ENCODE results near the gene DIMT1. TPM values are rescaled to one million over a fixed set of nuclear protein-coding genes. Genes with fewer than 3 reads are reported as not detected.

Gene DIMT1
- polyA plus RNA-seq, 1 donor (not counting 4 experiments of a cell fraction or from before 2014, with no cell fraction given): 49.9 TPM

- H3K9me1 ChIP-seq (ENCODE audit: control insufficient read depth, extremely low read depth, insufficient read depth, low read length): no peaks in the 10 kb centered on the region
- peaks cover 7 to 16% of the 10 kb centered on the region in 2 experiments for H3K36me3 ChIP-seq (ENCODE audit: control insufficient read depth in 2 of 2, extremely low read depth in 1 of 2, insufficient read depth in 2 of 2, low read length in 2 of 2)
- no peaks in the 10 kb centered on the region for H3K27me3 ChIP-seq (ENCODE audit: control insufficient read depth, extremely low read depth, insufficient read depth, low read length)
- H4K20me1 ChIP-seq (ENCODE audit: control insufficient read depth, extremely low read depth, insufficient read depth, low read length): peaks cover 2% of the 10 kb centered on the region
- FAIRE-seq: no peak
- TF ChIP-seq EZH2 (IDR thresholded peaks at IDR 0.05; ENCODE audit: low read length) (no peak), CTCF (optimal IDR thresholded peaks at IDR 0.05 in 1 of 3, IDR thresholded peaks at IDR 0.05 in 1 of 3, conservative IDR thresholded peaks at IDR 0.05 in 1 of 3; ENCODE audit: extremely low read depth in 1 of 3, insufficient read depth in 2 of 3, low read length in 3 of 3) (no peak)
- dilution Hi-C loops (cut with MboI; ENCODE audit: extremely low pct_ligation_motif_present, low sequenced_read_pairs): no loop called here
- no peak overlapping the region for H2AFZ ChIP-seq (ENCODE audit: control insufficient read depth, low read length)
- peaks cover 19% of the 10 kb centered on the region for H3K4me1 ChIP-seq (ENCODE audit: control insufficient read depth, extremely low read depth, insufficient read depth, low read length)
- H3K4me2 ChIP-seq (ENCODE audit: control insufficient read depth, extremely low read depth, insufficient read depth, low read depth, low read length): no peak overlapping the region
- no peak overlapping the region for H3K9ac ChIP-seq (ENCODE audit: control insufficient read depth, extremely low read depth, insufficient read depth, low read length)
- no peaks in the 10 kb centered on the region for H3K79me2 ChIP-seq (ENCODE audit: control insufficient read depth, insufficient read depth, low read length)
- DNase-seq (ENCODE audit: low read depth, low spot score): no peak
- no peaks in the 10 kb centered on the region for H3K9me3 ChIP-seq (ENCODE audit: control insufficient read depth, low read depth, low read length)
- no peak overlapping the region for H3K27ac ChIP-seq (ENCODE audit: control insufficient read depth, insufficient read depth, low read length)
- no peak overlapping the region for H3K4me3 ChIP-seq (ENCODE audit: control insufficient read depth in 2 of 3, extremely low read depth in 1 of 3, insufficient read depth in 2 of 3, low read depth in 1 of 3, low read length in 3 of 3)
Measured at GRCh38 chr5:62386824-62387223, 16.9 kb downstream of the DIMT1 start.

DNA sequence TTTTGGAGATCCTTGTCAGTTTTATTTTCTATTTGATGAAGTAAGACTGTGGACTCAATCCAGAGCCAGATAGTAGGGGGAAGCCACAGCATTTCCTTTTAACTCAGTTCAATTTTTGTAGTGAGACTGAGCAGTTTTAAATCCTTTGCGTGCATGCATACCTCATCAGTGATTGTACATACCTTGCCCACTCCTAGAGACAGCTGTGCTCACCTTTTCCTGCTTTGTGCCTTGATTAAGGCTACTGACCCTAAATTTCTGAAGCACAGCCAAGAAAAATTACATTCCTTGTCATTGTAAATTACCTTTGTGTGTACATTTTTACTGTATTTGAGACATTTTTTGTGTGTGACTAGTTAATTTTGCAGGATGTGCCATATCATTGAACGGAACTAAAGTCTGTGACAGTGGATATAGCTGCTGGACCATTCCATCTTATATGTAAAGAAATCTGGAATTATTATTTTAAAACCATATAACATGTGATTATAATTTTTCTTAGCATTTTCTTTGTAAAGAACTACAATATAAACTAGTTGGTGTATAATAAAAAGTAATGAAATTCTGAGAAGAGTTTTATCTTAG lies 17.8 kb downstream of the DIMT1 start:
- no peaks in the 10 kb centered on the region for H3K9me1 ChIP-seq (ENCODE audit: control insufficient read depth, extremely low read depth, insufficient read depth, low read length)
- H3K4me3 ChIP-seq (ENCODE audit: control insufficient read depth in 2 of 3, extremely low read depth in 1 of 3, insufficient read depth in 2 of 3, low read depth in 1 of 3, low read length in 3 of 3): no peak overlapping the region
- H4K20me1 ChIP-seq (ENCODE audit: control insufficient read depth, extremely low read depth, insufficient read depth, low read length): peaks cover 2% of the 10 kb centered on the region
- DNase-seq (ENCODE audit: low read depth, low spot score): no peak
- peak overlapping the region; percentile 75 for H3K27ac ChIP-seq (ENCODE audit: control insufficient read depth, insufficient read depth, low read length)
- no peaks in the 10 kb centered on the region for H3K27me3 ChIP-seq (ENCODE audit: control insufficient read depth, extremely low read depth, insufficient read depth, low read length)
- H3K4me1 ChIP-seq (ENCODE audit: control insufficient read depth, extremely low read depth, insufficient read depth, low read length): peaks cover 19% of the 10 kb centered on the region
- no peak overlapping the region for H3K4me2 ChIP-seq (ENCODE audit: control insufficient read depth, extremely low read depth, insufficient read depth, low read depth, low read length)
- H3K9me3 ChIP-seq (ENCODE audit: control insufficient read depth, low read depth, low read length): no peaks in the 10 kb centered on the region
- FAIRE-seq: peak; percentile 78
- no peaks in the 10 kb centered on the region for H3K79me2 ChIP-seq (ENCODE audit: control insufficient read depth, insufficient read depth, low read length)
- no peak overlapping the region for H2AFZ ChIP-seq (ENCODE audit: control insufficient read depth, low read length)
- H3K9ac ChIP-seq (ENCODE audit: control insufficient read depth, extremely low read depth, insufficient read depth, low read length): peak overlapping the region; percentile 33
- TF ChIP-seq EZH2 (IDR thresholded peaks at IDR 0.05; ENCODE audit: low read length) (no peak), CTCF (optimal IDR thresholded peaks at IDR 0.05 in 1 of 3, IDR thresholded peaks at IDR 0.05 in 1 of 3, conservative IDR thresholded peaks at IDR 0.05 in 1 of 3; ENCODE audit: extremely low read depth in 1 of 3, insufficient read depth in 2 of 3, low read length in 3 of 3) (no peak)
- dilution Hi-C loops (cut with MboI; ENCODE audit: extremely low pct_ligation_motif_present, low sequenced_read_pairs): no loop called here
- H3K36me3 ChIP-seq (ENCODE audit: control insufficient read depth in 2 of 2, extremely low read depth in 1 of 2, insufficient read depth in 2 of 2, low read length in 2 of 2): peaks cover 12 to 16% of the 10 kb centered on the region in 2 experiments

Measured in keratinocyte (primary cell).